ENCODE measurements around the gene SREK1.

DNA sequence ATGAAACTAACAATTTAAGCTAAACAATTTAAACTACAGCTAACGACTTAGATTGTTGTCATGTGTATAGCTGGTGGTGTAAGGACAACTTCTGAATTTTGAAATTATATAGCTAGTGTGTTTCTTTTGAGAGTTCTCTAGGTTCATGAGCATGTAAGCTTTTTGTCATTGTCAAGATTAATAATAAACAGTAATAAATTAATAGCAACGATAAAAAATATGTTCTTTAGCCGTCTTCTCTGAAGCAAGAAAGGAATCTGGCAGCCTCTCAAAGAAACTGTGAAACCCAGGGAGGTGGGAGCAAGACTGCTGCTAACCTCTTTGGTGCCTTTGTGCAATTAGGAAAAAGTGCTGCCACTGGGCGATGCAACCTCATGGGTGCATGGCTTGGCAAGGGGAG lies 59.4 kb downstream of the SREK1 start:
- TF ChIP-seq POLR2A (conservative IDR thresholded peaks at IDR 0.05) (no peak), ZNF354B (CRISPR knock-in tag; IDR thresholded peaks at IDR 0.05) (no peak)
